ENCODE data around the gene SAE1. TPM values are rescaled to one million over a fixed set of nuclear protein-coding genes. Genes with fewer than 3 reads are reported as not detected.
A peak's percentile ranks its signal among the peaks of the same experiment; 100 is the strongest.
"Not testable (repeated sequence)": the region's sequence is repeated elsewhere in the genome, so short reads cannot be mapped to it uniquely, and the experiment has no call there.

SAE1 gene
- polyA plus RNA-seq, 1 donor from 2014 or later = 77.7 TPM

DNA sequence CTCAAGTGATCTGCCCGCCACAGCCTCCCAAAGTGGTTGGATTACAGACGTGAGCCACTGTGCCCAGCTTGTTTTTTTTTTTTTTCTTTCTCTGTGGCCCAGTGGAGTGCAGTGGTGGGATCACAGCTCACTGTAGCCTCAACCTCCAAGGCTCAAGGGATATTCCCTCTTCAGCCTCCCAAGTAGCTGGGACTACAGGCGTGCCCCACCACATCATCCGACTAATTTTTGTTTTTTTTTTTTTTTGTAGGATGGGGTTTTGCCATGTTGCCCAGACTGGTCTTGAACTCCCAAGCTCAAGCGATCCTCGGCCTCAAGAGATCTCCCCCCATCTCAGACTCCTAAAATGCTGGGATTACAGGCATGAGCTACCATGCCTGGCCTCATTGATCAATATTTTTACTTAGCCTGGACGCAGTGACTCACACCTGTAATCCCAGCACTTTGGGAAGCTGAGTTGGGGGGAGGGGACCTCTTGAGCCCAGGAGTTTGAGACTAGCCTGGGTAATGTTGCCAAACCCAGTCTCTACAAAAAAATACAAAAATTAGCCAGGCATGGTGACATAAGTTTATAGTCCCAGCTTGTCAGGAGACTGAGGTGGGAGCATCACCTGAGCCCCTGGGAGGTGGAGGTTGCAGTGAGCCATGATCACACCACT, 1.7 kb downstream of the SAE1 start:
- no peaks in the 10 kb centered on the region for H3K27me3 Mint-ChIP-seq
- H3K4me3 Mint-ChIP-seq = peak overlapping the region; percentile 98 to 100 (median 98)
- H3K9me3 Mint-ChIP-seq = no peaks in the 10 kb centered on the region
- H3K36me3 Mint-ChIP-seq = no peaks in the 10 kb centered on the region
- H3K4me1 Mint-ChIP-seq = peaks cover 25 to 39% (median 33%) of the 10 kb centered on the region in 3 donors
- peak overlapping the region in 2 of 3 donors; percentile 53 to 62 for H3K27ac Mint-ChIP-seq

DNA sequence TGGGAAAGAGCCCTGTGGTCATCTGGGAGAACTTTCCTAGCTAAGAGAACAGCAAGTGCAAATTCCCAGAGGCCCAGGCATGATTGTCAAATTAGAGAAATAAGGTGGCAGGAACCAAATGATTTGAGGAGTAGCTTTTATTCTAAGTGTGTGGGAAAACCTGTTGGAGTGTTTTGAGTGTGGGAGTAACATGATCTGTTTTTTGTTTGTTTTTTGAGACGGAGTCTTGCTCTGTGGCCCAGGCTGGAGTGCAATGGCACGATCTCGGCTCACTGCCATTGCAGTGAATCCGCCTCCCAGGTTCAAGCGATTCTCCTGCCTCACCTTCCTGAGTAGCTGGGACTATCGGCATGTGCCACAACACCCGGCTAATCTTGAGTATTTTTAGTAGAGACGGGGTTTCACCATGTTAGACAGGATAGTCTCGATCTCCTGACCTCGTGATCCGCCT, 2.4 kb downstream of the SAE1 start:
- H3K4me1 Mint-ChIP-seq = peaks cover 25 to 39% (median 33%) of the 10 kb centered on the region in 3 donors
- no peaks in the 10 kb centered on the region for H3K9me3 Mint-ChIP-seq
- peak overlapping the region in 3 of 4 donors; percentile 49 to 98 (median 57) for H3K4me3 Mint-ChIP-seq
- peak overlapping the region in 2 of 3 donors; percentile 53 to 80 for H3K27ac Mint-ChIP-seq
- no peaks in the 10 kb centered on the region for H3K27me3 Mint-ChIP-seq
- H3K36me3 Mint-ChIP-seq = no peaks in the 10 kb centered on the region

DNA sequence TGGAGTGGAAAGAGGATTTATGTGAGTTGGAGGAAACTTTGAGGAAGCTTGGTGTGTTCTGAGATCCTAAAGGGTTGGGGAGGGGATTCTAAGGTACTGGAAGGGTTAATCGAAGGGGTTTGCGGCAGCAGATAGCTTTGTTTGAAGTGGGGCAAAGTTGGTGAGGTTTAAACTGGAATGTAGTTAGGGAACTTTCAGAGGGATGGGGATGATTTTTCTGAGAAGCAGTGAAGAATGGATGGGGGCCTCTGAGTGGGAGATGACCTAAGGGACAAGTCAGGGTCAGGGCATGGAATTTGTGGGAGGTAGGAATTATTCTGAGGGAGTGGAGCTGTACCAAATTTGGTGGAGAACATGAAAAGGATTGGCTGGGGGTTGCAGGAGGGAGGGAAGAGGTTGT, 3.9 kb downstream of the SAE1 start:
- no peaks in the 10 kb centered on the region for H3K9me3 Mint-ChIP-seq
- no peaks in the 10 kb centered on the region for H3K36me3 Mint-ChIP-seq
- H3K27me3 Mint-ChIP-seq = no peaks in the 10 kb centered on the region
- H3K27ac Mint-ChIP-seq = peak overlapping the region in 2 of 3 donors; percentile 9 to 89
- no peak overlapping the region for H3K4me3 Mint-ChIP-seq
- H3K4me1 Mint-ChIP-seq = peaks cover 25 to 46% (median 32%) of the 10 kb centered on the region in 3 donors

DNA sequence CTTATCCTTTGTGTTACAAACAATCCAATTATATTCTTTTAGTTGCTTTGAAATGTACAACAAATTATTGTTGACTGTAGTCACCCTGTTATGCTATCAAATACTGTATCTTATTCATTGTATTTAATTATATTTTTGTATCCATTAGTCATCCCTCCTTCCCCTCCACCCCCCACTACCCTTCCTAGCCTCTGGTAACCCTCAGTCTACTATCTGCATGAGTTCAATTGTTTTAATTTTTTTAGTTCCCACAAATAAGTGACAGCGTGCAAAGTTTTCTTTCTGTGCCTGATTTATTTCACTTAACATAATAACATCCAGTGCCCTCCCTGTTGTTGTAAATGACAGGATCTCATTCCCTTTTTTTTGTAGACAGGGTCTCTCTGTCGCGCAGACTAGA, 4.5 kb downstream of the SAE1 start:
- Mint-ChIP-seq H3K27ac (peak overlapping the region in 1 of 3 donors; percentile 9), H3K4me3 (peak overlapping the region in 1 of 4 donors; percentile 32), H3K4me1 (peaks cover 25 to 45% (median 32%) of the 10 kb centered on the region in 3 donors), H3K36me3 (no peaks in the 10 kb centered on the region), H3K9me3 (no peaks in the 10 kb centered on the region), H3K27me3 (no peaks in the 10 kb centered on the region)

DNA sequence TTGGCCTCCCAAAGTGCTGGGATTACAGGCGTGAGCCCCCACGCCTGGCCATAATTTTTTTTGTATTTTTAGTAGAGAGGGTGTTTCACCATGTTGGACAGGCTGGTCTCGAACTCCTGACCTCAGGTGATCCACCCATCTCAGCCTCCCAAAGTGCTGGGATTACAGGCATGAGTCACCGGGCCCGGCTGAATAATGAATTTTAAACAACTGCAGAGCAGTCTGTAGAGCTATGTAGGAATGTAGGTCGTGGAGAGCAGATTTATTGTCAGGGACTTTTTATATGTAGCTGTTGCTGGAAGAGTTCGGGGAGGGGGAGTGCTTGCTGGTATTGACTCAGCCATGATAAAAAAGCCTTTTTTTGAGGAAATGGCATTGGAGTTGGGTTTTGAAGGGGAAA, 10.6 kb downstream of the SAE1 start:
- not testable (repeated sequence) for H3K4me3 Mint-ChIP-seq, H3K27me3 Mint-ChIP-seq, H3K9me3 Mint-ChIP-seq, H3K36me3 Mint-ChIP-seq
- Mint-ChIP-seq H3K27ac (peak overlapping the region in 1 of 3 donors; percentile 69), H3K4me1 (peaks cover 8 to 13% (median 10%) of the 10 kb centered on the region in 3 donors)

DNA sequence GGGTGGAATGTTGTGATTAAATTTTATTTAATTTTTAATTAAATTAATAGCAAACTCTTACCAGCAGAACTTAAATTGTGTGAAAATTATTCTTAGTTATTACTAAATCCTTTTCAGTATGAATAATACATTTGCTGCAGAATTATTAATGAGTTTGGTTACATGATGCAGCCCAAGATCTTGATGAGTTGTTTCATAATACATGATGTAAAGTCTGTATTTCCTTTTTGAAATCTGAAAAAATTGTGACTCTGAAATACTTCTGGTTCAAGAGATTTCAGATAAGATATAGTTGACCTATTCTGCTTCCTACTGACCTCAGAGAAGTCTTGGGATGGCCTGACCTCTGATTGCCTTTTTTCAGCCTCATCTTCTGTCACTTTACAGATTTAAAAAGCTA, 11.1 kb downstream of the SAE1 start:
- Mint-ChIP-seq H3K9me3 (no peaks in the 10 kb centered on the region), H3K27me3 (no peaks in the 10 kb centered on the region), H3K4me3 (no peak overlapping the region), H3K27ac (peak overlapping the region in 1 of 3 donors; percentile 69), H3K4me1 (peaks cover 8 to 14% (median 10%) of the 10 kb centered on the region in 3 donors), H3K36me3 (peaks cover 7% of the 10 kb centered on the region)

DNA sequence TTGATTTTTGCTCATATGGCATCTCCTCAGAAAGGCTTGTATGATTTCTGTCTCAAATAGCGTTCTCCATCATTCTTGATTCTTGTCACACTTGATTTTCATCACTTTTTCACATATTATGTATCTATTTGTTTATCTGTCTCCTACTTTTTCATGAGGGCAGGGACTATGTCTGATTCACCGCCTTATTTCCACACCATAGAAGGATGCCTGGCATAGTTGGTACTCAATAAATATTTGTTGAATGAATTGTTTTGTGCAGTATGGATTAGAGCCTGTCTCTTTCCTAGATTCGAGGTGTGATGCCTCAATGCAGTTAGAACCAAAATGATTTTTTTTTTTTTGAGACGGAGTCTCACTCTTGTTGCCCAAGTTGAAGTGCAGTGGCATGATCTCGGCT, 12.1 kb downstream of the SAE1 start:
- H3K4me3 Mint-ChIP-seq = no peak overlapping the region
- H3K27ac Mint-ChIP-seq = no peak overlapping the region
- H3K4me1 Mint-ChIP-seq = peaks cover 10 to 18% (median 10%) of the 10 kb centered on the region in 3 donors
- no peaks in the 10 kb centered on the region for H3K27me3 Mint-ChIP-seq
- peaks cover 7% of the 10 kb centered on the region for H3K36me3 Mint-ChIP-seq
- no peaks in the 10 kb centered on the region for H3K9me3 Mint-ChIP-seq

DNA sequence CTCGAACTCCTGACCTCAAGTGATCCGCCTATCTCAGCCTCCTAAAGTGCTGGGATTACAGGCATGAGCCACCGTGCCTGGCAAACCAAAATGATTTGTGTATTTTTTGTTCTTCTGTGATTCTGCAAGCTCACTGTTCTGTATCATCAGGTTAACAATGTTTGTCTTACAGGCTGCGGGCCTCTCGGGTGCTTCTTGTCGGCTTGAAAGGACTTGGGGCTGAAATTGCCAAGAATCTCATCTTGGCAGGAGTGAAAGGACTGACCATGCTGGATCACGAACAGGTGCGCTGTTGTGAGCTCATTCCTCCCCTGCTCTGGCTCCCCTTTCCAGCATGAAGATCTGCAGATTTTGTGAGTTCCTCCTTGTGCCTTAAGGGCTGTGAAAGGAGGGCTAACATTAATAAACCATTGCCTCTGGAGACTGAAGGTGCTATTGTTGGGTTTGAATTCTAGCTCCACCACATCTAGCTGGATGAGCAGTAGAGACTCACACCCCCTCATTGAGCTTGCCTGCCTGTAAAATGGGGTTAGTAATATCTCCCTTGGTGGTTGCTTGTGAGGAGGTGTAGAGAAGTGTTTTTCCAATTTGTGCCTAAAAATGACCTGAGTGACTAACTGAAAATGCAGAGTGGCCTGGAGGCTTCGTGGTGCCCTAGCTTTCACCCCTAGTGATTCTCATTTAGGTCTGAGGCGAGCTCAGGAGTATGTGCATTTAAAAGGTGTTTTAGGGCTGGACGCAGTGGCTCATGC, 12.9 kb downstream of the SAE1 start:
- peak overlapping the region in 1 of 3 donors; percentile 71 for H3K27ac Mint-ChIP-seq
- H3K36me3 Mint-ChIP-seq = peaks cover 9% of the 10 kb centered on the region
- H3K4me3 Mint-ChIP-seq = no peak overlapping the region
- H3K4me1 Mint-ChIP-seq = peaks cover 12 to 15% (median 13%) of the 10 kb centered on the region in 3 donors
- no peaks in the 10 kb centered on the region for H3K9me3 Mint-ChIP-seq
- no peaks in the 10 kb centered on the region for H3K27me3 Mint-ChIP-seq

DNA sequence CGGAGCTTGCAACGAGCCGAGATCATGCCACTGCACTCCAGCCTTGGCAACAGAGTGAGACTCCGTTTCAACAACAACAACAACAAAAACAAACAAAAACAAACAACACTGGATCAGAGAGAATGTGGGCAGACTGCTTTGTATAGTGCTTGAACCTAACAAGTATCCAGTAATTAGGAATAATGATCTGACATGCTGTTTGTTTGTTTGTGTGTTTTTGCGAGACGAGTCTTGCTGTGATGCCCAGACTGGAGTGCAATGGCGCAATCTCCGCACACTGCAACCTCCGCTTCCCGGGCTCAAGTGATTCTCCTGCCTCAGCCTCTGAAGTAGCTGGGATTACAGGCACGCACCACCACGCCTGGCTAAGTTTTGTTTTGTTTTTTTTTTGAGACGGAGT, 14.0 kb downstream of the SAE1 start:
- H3K36me3 Mint-ChIP-seq = peaks cover 9% of the 10 kb centered on the region
- no peak overlapping the region for H3K27ac Mint-ChIP-seq
- H3K27me3 Mint-ChIP-seq = no peaks in the 10 kb centered on the region
- H3K9me3 Mint-ChIP-seq = no peaks in the 10 kb centered on the region
- H3K4me1 Mint-ChIP-seq = peaks cover 11 to 15% (median 13%) of the 10 kb centered on the region in 3 donors
- H3K4me3 Mint-ChIP-seq = no peak overlapping the region

DNA sequence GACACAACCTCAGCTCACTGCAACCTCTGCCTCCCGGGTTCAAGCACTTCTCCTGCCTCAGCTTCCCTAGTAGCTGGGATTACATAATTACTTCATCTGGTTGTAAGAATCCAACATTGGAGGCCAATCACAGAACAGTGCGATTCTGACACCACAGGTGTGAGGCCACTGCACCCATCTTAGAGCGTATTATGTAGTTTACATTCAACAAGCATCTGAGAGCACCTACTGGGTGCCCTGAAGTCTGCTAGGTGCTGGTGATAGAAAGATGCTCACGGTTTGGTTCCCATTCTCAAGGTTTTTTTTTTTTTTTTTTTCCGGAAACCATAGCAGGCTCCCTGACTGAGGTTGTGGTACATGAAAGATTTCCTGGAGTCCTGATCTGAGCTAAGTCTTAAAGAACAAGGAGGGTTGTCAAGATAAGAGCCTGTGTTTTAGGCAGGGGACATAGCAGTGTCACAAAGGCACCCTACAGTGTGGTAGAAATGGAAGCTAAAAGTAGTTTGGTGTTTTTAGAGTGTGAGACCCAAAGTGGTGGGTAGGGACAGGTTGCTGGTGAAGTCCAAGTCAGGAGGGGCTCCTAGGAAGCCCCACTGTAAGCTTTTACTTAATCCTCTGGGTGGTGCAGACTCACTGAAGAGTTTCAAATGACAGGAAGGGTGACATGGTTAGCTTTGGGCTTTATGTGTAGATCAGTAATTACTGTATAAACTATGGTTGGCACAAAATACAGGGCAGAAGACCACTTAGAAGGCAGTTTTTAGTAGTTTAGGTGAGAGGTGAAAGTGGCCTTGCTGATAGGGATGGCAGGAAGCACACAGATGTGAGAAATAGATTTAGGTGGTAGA, 15.2 kb downstream of the SAE1 start:
- Mint-ChIP-seq H3K4me3 (peak overlapping the region in 1 of 4 donors; percentile 14), H3K9me3 (no peaks in the 10 kb centered on the region), H3K27me3 (no peaks in the 10 kb centered on the region), H3K36me3 (peaks cover 9% of the 10 kb centered on the region), H3K4me1 (peaks cover 11 to 15% (median 13%) of the 10 kb centered on the region in 3 donors), H3K27ac (no peak overlapping the region)

DNA sequence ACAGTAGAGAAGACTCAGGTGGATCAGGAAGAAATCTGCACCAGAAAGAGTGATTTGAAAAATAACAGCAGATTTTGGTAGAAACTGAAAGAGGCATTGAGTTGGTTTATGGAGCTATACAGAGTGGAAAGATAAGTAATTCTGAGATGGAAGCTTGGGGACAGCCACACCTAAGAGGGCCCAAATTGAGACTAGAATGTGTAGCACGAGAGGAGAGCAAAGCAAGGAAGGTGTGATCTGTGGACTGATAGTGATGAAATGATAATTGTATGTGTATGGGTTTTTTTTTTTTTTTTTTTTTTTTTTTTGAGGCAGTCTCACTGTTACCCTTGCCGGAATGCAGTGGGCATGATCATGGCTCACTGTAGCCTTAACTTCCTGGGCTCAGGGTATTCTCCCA, 16.3 kb downstream of the SAE1 start:
- no peaks in the 10 kb centered on the region for H3K9me3 Mint-ChIP-seq
- no peaks in the 10 kb centered on the region for H3K27me3 Mint-ChIP-seq
- H3K36me3 Mint-ChIP-seq = peaks cover 9% of the 10 kb centered on the region
- no peak overlapping the region for H3K4me3 Mint-ChIP-seq
- H3K27ac Mint-ChIP-seq = peak overlapping the region in 2 of 3 donors; percentile 6 to 25
- peaks cover 10 to 12% (median 11%) of the 10 kb centered on the region in 3 donors for H3K4me1 Mint-ChIP-seq

DNA sequence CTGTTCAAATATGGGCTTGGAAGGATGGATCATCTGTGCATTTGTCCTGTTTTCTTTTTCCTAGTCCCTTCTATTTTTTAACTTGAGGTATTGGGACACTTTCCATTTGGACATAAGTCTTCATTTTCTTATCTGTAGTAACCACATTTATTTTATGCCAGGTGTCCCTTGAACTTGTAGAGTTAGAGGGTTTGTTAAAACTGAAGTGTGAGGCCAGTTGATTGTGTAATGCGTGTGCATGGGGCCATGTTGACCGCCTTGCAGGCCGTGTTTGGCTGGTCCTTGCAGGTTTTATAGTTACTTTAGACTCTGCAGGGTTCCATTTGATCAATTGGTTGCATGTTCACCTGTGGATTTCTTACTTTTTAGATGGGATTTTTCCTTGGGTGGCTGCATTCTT, 21.0 kb downstream of the SAE1 start:
- Mint-ChIP-seq H3K27ac (no peak overlapping the region), H3K9me3 (no peaks in the 10 kb centered on the region), H3K4me3 (no peak overlapping the region), H3K4me1 (peaks cover 6 to 8% (median 6%) of the 10 kb centered on the region in 3 donors), H3K36me3 (peaks cover 2% of the 10 kb centered on the region), H3K27me3 (no peaks in the 10 kb centered on the region)

DNA sequence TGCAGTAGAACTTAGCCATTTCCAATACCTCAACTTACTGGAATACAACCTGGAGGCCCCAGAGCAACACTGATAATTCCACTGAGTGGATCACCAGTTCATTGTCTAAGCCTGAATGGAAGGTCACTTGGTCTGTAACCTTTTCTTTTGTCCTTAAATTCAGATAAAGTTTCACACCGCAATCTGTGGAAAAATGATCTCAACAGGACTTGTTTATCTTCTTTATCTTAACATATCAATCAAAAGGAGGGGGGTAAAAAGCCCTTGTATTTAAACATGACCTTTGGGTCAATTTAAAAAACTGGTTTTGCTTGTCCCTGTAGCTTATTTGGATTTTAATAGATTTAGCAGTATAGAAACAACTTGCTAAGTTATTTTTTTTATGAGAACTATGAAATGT, 21.6 kb downstream of the SAE1 start:
- H3K4me1 Mint-ChIP-seq = peaks cover 8 to 12% (median 11%) of the 10 kb centered on the region in 3 donors
- H3K27ac Mint-ChIP-seq = no peak overlapping the region
- no peaks in the 10 kb centered on the region for H3K27me3 Mint-ChIP-seq
- H3K4me3 Mint-ChIP-seq = no peak overlapping the region
- no peaks in the 10 kb centered on the region for H3K9me3 Mint-ChIP-seq
- H3K36me3 Mint-ChIP-seq = peaks cover 2% of the 10 kb centered on the region

DNA sequence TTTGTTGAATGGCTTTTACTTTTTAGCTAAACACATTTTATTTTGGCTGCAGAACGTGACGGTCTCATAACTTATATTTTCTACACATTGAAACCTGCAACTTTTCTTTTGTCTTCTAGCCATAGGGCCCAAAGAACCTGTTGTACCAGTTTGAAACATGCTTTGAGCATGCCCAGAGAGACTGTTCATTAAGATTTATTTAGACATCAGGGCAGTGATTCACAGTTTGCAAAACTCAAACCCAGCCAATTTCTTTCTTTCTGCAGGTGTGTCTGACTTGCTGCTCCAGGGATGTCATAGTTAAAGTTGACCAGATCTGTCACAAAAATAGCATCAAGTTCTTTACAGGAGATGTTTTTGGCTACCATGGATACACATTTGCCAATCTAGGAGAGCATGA, 22.0 kb downstream of the SAE1 start:
- Mint-ChIP-seq H3K27me3 (no peaks in the 10 kb centered on the region), H3K4me1 (peaks cover 10 to 15% (median 14%) of the 10 kb centered on the region in 3 donors), H3K36me3 (peaks cover 2% of the 10 kb centered on the region), H3K4me3 (no peak overlapping the region), H3K27ac (no peak overlapping the region), H3K9me3 (no peaks in the 10 kb centered on the region)

DNA sequence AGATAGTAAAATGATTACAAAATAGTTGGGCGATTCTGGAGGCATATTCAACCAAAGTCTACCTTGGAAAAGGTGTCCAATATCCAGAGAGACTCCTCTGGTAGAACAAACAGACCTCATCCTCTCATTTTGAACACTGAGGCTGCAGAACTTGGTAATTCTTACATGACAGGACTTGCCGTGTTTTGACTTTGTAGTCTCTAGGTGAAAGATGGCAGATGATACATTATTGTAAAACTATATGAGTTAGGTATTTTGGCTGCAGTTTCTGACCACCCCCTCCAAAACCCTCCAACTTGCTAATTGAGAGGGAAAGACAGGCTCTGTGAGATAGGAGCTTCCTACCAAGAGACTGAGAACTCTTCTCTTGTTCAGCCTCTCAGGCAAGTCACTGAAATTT, 22.6 kb downstream of the SAE1 start:
- H3K27me3 Mint-ChIP-seq = no peaks in the 10 kb centered on the region

More for the DNA sequence above, 22.6 kb downstream of the SAE1 start:
- Mint-ChIP-seq H3K36me3 (no peaks in the 10 kb centered on the region), H3K27ac (no peak overlapping the region), H3K4me1 (peaks cover 15 to 19% (median 17%) of the 10 kb centered on the region in 3 donors), H3K9me3 (no peaks in the 10 kb centered on the region), H3K4me3 (no peak overlapping the region)
